Left hindlimb (tissue), 1 donor: ENCODE data around the gene C21orf91.

Source experiments
- DNase-seq: peaks from one replicate; pipeline ENCODE4 v3.0.0-alpha.2; 2018

The C21orf91 gene

DNA sequence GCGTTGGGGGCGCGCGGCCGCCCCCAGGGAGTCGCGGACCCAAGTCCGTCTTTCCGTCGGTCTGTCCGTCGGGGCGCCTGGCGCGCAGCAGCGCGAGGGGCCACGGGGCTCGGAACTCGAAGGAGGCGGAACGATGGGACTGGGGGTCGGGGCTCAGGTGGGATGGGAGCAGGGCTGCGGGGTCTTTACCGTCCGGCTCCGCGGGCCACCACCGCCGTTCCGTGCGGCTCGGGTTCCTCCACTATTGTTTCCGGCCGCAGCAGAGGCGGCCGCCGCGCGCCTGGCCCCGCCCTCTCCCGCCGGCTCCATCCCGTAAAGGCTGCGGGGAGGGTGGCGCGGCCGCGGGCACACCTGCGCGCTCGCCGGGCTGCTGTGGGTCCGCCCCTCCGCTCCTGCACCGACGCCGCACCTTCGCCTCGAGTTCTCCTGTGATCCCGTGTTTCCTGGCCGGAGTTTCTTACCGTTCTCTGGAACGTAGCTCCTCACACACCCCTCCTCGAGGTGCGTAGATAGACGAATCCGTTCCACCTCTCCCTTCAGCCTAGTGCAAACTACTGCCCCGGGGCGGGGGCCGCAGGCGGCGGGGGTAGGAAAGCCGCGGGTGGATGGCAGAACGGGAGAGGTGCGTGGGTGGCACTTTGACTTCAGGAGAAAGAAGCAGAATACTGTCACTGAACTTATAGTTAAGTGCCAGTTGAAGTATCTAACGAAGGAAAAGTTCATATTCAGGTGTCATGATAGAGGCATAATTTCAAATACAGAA is at the start of gene C21orf91:
Gene C21orf91, minus strand, starts transcription at position 243 of the 763 bp plus-strand sequence. CDS start 1,038 bp downstream, outside the sequence.
- DNase-seq: peak; percentile 94

- no peak for DNase-seq
Measured at GRCh38 chr21:17866590-17866989, 47.4 kb upstream of the C21orf91 start.

GRCh38 chr21:17859661-17860060 is 40.5 kb upstream of the C21orf91 start:
- no peak for DNase-seq

DNA sequence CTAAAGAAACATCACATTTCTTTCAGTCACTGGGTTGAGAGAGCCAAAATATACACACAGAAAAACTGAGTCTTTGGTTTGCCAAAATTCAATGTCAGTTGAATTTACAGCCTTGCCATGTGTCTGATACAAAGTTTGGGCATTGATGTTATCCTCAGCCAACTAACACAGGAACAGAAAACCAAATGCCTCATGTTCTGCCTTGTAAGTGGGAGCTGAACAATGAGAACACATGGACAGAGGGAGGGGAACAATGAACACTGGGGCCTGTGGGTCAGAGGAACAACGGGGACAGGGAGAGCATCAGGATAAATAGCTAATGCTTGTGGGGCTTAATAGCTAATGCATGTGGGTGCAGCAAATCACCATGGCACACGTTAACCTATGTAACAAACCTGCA is 39.6 kb upstream of the C21orf91 start:
- DNase-seq: no peak

- no peak for DNase-seq
Measured at GRCh38 chr21:17854745-17855144, 35.6 kb upstream of the C21orf91 start.

- DNase-seq: no peak
Measured at GRCh38 chr21:17853393-17854275, 34.5 kb upstream of the C21orf91 start.

DNA sequence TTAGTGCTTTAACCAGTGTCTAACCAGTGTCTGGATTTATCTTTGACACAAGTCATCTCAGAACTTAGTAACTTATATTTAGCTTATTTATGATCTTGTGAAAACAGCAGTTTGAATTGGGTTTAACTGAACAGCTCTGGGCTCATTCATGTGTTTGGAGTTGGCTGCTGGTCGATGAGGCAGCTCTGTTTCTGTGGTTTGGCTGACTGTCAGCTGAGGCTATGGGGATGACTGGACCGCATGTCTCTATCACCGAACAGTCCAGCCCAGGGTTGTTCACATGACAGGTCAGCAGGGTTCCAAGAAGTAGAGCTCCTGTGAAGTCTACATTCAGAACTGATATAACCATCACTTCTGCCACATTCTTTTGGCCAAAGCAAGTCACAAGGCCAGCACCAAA is 29.1 kb upstream of the C21orf91 start:
- peak; percentile 49 for DNase-seq

DNA sequence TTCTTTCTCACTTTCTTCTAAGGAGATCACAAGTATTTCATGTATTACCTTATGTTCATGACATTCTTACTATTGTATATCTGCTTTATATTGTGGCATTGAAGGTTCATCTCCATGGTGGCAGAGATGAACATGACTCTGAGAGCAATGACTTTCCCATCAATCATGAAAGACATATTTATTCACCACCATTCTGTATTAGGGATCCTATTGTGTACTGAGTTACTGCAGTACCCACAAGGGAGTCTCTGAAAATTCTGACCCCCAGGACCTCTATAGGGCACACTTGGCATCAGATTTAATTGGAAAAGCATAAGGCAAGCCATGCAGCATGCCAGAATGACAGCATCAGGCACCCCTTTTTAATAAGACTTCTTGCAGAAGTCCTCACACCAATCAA is 21.9 kb upstream of the C21orf91 start:
- DNase-seq: no peak

DNA sequence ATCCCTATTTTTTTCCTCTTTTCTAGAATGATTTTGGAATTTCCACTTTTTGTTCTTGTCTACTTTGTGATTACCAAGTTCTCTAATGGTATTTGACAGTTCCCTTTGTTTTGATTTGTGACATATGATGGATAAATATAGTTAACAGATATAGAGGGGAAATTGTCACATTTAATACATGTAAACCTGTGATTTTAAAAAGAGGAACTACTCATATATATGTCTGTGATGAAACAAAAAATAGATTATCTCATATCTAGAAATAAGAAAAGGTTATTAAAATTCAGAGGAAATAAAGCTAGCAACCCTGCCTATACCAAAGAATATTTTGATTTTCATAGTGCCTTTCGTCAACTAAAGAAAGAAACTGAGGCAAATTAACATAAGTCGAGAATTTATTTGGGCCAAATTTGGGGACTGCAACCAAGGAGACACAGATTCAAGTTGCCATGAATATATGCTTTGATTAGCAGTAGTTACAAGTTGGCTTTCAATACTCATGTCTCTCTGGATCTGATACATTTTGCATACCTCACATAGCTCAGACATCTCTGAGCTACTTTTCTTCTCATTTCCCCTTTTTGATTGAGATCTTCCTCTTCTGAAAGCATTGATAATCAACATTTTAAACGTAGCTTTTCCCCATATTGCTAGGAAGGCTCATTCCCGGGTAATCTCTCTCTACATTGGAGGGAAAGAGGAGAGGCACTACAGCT is 15.6 kb upstream of the C21orf91 start:
- no peak for DNase-seq

DNA sequence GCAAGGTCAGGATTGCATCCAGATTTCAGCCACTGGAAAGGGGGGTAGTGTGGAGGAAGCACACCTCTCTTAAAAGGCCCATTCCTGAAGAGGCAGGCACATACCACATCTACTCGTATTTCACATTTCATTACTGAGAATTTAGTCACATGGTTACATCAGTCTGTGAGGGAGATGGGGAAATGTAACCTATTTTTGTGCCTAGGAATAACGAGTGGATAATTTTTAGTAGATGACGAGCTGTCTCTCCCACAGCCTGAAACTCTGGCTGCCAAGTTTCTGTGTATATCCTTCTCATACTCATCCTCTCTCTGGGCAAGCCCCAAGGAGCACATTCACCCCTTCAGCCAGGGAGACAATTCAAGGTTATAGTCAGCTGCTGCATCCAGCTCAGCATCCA is 10.3 kb upstream of the C21orf91 start:
- no peak for DNase-seq

DNA sequence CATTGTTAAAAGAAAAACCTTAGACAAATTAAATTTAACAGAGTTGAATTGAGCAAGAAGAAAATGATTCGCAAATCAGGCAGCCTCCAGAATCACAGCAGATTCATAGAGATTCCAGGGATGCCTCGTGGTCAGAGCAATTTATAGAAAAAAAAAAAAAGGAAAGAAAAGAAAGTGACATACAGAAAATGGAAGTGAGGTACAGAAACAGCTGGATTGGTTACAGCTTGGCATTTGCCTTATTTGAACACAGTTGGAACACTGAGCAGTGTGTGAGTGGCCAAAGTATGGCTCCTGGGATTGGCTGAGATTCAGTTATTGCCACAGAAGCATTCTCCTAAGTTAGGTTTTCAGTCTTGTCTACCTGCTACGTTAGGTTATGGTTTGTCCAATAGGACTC is 9.1 kb upstream of the C21orf91 start:
- no peak for DNase-seq

DNA sequence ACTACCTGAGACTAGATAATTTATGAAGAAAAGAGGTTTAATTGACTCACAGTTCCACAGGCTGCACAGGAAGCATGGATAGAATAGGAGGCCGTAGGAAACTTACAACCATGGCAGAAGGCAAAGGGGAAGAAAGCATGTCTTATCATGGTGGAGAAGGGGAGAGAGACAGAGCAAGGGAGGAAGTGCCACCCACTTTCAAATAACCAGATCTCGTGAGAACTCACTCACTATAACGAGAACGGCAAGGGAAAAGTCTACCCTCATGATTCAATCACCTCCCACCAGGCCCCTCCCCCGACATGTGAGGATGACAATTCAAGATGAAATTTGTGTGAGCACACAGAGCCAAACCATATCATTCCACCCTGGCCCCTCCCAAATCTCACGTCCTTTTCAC is 4.7 kb upstream of the C21orf91 start:
- DNase-seq: no peak

DNA sequence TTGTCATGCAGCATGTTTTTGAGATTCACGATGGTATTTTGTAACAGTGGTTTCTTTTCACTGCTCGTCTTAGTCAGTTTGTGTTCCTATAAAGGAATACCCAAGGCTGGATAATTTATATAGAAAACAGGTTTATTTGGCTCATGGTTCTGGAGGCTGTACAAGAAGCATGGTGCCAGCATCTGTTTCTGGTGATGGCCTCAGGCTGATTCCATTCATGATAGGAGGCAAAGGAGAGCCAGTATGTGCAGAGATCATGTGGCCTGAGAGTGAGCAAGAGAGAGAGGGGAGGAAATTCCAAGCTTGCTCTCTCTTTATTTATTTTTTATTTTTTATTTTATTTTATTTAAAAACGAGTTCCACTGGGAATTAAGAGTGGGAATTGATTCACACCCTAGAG is 2.0 kb upstream of the C21orf91 start:
- no peak for DNase-seq

GRCh38 chr21:17819877-17820229 is 697 bp upstream of the C21orf91 start:
- no peak for DNase-seq

DNA sequence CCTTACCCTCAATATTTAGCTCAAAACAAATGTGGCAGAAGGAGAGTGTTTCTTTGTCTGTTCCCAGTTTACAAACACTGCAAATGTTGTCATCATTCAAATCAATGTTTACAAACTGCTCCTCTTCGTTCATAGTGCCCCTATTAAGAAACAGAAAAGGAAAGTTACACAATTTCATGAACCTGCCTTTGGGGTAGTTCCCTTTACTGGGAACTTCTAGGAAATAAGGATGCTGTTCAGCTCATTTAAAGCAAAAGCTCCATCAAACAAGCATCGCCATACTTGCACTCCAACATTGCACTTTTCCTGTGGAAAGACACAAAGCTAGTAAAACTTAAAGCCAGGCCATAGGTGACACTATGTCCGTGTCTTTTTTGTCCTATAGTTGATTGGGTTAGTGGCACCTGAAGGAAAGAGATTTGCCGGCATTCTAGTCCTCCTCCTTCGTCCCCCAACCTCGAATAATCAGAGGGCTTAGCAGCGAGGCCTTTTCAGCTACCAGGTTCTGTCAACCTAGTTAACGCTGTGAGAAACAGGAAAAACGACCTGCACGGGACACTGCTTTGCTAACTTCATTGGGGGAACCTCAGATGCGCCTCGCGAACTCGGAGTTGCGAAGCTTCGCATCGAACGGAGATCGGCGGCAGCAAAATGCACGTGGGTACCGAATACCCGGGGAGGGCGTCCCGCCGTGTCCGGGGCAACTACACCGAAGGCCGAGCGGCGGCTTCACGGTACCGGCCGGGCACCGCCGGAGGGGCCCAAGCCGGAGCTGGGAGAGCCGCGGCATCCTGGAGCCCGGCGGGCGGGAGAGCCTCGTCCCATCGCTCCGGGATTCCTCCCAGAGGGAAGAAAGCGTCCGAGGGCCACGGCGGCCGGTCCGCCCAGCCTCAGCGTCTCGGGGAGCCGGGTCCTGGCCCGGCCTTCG is 706 bp downstream of the C21orf91 start:
- DNase-seq: peak; percentile 56

- no peak for DNase-seq
Measured at GRCh38 chr21:17813353-17813752, 5.8 kb downstream of the C21orf91 start.

GRCh38 chr21:17805966-17806365 is 13.2 kb downstream of the C21orf91 start:
- no peak for DNase-seq

DNA sequence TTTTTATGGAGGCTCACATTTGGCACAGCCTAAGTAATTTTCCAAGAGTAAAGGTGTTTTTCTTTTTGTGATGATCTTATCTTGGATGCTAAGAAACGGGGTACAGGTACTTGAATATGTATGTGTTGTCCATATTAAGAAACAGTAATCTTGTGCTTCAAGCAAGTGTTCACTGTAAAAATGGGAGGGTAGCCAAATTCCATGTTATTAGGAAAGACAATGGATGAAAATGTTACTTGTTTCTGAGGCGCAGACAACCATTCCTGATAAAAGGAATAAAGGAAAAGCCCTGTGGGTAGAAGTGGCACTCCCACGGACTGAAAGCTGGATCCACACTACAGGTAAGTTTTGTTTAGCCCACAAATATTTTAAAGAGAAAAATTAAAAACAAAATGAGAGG is 15.6 kb downstream of the C21orf91 start:
- no peak for DNase-seq

- DNase-seq: no peak
Measured at GRCh38 chr21:17802572-17802971, 16.6 kb downstream of the C21orf91 start.

GRCh38 chr21:17799414-17800164 is 19.6 kb downstream of the C21orf91 start:
- no peak for DNase-seq

DNA sequence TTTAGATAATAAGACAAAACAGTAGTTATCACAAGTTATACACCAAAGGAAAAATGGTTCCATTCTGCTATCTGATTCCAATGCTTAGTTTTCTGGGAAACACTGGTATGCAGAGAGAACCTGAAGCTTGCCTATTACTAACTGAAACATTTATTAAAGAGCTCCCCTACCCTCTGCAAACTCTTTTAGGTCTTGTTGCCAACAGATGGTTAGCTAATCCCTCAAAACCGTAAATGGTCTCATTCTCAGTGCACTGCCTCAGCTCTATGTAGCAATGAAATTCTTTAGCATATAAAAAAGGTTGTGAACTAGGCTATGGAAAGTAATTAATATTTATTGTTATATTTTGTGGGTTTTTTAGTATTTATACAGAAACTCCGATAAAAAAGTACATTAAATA is 20.4 kb downstream of the C21orf91 start:
- DNase-seq: no peak

DNA sequence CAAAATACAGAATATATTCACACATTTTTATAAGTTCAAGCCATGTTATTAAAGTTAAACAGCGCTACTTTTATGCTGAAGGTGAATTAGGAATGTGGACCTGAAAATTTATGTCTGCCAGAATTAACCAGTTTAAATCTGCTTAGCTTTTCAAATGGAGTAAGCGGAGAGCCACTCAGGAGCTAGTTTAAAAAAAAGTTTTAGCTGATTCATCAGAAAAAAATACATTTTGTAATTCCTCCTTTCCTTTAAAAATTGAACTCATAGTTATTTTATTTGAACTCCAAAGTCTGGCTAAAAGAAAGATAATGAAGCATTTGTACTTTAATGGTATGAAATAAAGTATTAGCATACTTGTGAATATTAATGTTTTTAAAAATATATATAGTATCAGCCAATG is 21.2 kb downstream of the C21orf91 start:
- no peak for DNase-seq
